ENCODE data around the gene GRK6.
A peak's percentile ranks its signal among the peaks of the same experiment; 100 is the strongest.

DNA sequence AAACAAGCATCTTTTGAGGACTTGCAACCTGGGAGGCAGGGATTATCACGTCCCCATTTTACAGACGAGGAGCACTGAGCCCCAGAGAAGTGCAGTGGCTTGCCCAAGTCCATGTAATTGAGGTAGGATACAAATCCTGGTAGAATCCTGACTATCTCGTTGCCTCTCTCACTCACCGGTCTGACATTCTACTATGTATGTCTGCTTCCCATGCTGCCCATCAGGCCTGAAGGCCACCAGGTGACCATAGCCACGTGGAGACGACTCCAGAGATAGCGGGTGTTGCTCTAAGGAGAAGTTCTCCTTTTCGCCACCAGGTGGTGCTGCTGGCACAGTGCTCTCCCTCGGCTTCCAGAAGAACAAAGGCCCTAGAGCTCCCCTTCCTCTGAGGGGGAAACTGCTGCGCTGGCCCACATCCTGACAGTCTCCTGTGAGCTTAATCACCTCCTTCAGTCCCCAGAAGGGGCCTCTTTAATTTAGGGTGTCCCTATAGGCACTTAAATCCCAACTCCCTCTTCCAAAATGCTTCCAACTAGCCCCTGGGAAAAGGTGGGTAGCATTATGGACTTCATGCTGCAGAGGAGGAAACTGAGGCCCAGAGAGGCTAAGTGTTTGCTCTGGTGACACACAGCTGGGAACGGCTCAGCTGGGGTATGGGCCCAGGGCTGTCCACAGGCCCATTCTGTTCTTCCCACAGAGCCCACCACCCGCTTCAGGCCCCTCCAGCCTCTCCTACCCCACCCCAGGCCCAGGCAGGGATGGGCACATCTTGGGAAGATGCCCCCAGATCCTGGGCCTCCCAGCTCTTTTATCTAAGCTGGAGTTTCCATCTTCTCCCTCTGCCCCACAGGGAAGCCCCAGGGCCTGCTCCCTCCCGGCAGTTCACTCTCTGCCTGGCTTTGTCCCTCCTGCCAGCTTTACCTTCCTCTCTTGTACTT lies 35.8 kb upstream of the GRK6 start:
- TF ChIP-seq, protein P1, sequence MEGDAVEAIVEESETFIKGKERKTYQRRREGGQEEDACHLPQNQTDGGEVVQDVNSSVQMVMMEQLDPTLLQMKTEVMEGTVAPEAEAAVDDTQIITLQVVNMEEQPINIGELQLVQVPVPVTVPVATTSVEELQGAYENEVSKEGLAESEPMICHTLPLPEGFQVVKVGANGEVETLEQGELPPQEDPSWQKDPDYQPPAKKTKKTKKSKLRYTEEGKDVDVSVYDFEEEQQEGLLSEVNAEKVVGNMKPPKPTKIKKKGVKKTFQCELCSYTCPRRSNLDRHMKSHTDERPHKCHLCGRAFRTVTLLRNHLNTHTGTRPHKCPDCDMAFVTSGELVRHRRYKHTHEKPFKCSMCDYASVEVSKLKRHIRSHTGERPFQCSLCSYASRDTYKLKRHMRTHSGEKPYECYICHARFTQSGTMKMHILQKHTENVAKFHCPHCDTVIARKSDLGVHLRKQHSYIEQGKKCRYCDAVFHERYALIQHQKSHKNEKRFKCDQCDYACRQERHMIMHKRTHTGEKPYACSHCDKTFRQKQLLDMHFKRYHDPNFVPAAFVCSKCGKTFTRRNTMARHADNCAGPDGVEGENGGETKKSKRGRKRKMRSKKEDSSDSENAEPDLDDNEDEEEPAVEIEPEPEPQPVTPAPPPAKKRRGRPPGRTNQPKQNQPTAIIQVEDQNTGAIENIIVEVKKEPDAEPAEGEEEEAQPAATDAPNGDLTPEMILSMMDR (IDR thresholded peaks at IDR 0.05), result peak; percentile 96 to 99 (median 97)
- TF ChIP-seq POLR2AphosphoS5 (IDR thresholded peaks at IDR 0.05), result peak; percentile 61

Data from prostate gland (tissue), 2 donors.